ENCODE measurements around the gene XYLT1. TPM values are rescaled to one million over a fixed set of nuclear protein-coding genes. Genes with fewer than 3 reads are reported as not detected.
A peak's percentile ranks its signal among the peaks of the same experiment; 100 is the strongest.

The XYLT1 gene
- total RNA-seq, 1 donor from 2014 or later = 12.3 TPM

DNA sequence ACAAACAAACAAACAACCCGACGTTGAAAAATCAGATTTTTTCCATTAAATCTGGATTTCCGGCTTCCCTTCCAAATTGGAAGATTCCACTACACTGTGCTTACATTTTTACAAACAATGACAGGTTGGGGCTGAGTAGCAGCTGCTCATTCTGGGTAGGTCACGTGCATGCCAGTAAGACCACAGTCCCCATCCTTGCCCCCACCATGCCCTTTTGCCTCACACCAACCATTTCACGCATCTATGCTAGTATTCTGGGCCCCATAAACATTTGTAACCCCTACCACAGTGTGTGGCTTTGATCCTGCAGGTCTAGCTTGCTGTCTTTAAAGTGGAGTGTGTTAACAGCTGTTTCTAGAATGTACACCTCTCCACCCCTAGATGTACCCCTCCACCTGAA is 366.1 kb downstream of the XYLT1 start:
- Mint-ChIP-seq H3K4me1 (ENCODE audit: low read depth) (no peaks in the 10 kb centered on the region), H3K36me3 (ENCODE audit: insufficient read depth) (no peaks in the 10 kb centered on the region), H3K4me3 (ENCODE audit: low read depth) (no peak overlapping the region), H3K27me3 (no peaks in the 10 kb centered on the region), H3K9me3 (ENCODE audit: low read depth) (peaks cover 3% of the 10 kb centered on the region), H3K27ac (peak overlapping the region; percentile 45)
- TF ChIP-seq CTCF (IDR thresholded peaks at IDR 0.05; ENCODE audit: unreplicated experiment) = no peak
- DNase-seq (ENCODE audit: low spot score, unreplicated experiment) = no peak

GRCh38 chr16:17103216-17103615 is 367.5 kb downstream of the XYLT1 start:
- Mint-ChIP-seq H3K9me3 (ENCODE audit: low read depth) (peaks cover 3% of the 10 kb centered on the region), H3K27me3 (no peaks in the 10 kb centered on the region), H3K4me3 (ENCODE audit: low read depth) (no peak overlapping the region), H3K27ac (no peak overlapping the region), H3K36me3 (ENCODE audit: insufficient read depth) (no peaks in the 10 kb centered on the region), H3K4me1 (ENCODE audit: low read depth) (no peaks in the 10 kb centered on the region)
- DNase-seq (ENCODE audit: low spot score, unreplicated experiment) = no peak
- no peak for TF ChIP-seq CTCF (IDR thresholded peaks at IDR 0.05; ENCODE audit: unreplicated experiment)

- H3K27me3 Mint-ChIP-seq = no peaks in the 10 kb centered on the region
- no peak for DNase-seq (ENCODE audit: low spot score, unreplicated experiment)
- H3K4me3 Mint-ChIP-seq (ENCODE audit: low read depth) = no peak overlapping the region
- no peaks in the 10 kb centered on the region for H3K4me1 Mint-ChIP-seq (ENCODE audit: low read depth)
- H3K36me3 Mint-ChIP-seq (ENCODE audit: insufficient read depth) = no peaks in the 10 kb centered on the region
- H3K9me3 Mint-ChIP-seq (ENCODE audit: low read depth) = peaks cover 3% of the 10 kb centered on the region
- no peak overlapping the region for H3K27ac Mint-ChIP-seq
- no peak for TF ChIP-seq CTCF (IDR thresholded peaks at IDR 0.05; ENCODE audit: unreplicated experiment)
Measured at GRCh38 chr16:17101646-17102045, 369.1 kb downstream of the XYLT1 start.

- Mint-ChIP-seq H3K4me1 (ENCODE audit: low read depth) (no peaks in the 10 kb centered on the region), H3K4me3 (ENCODE audit: low read depth) (no peak overlapping the region), H3K36me3 (ENCODE audit: insufficient read depth) (no peaks in the 10 kb centered on the region), H3K9me3 (ENCODE audit: low read depth) (peaks cover 3% of the 10 kb centered on the region), H3K27ac (no peak overlapping the region), H3K27me3 (no peaks in the 10 kb centered on the region)
- no peak for DNase-seq (ENCODE audit: low spot score, unreplicated experiment)
- no peak for TF ChIP-seq CTCF (IDR thresholded peaks at IDR 0.05; ENCODE audit: unreplicated experiment)
Measured at GRCh38 chr16:17098685-17099084, 372.1 kb downstream of the XYLT1 start.

- DNase-seq (ENCODE audit: low spot score, unreplicated experiment) = no peak
- Mint-ChIP-seq H3K36me3 (ENCODE audit: insufficient read depth) (no peaks in the 10 kb centered on the region), H3K9me3 (ENCODE audit: low read depth) (peaks cover 3% of the 10 kb centered on the region), H3K4me1 (ENCODE audit: low read depth) (peaks cover 10% of the 10 kb centered on the region), H3K27ac (no peak overlapping the region), H3K27me3 (no peaks in the 10 kb centered on the region), H3K4me3 (ENCODE audit: low read depth) (no peak overlapping the region)
- no peak for TF ChIP-seq CTCF (IDR thresholded peaks at IDR 0.05; ENCODE audit: unreplicated experiment)
Measured at GRCh38 chr16:17084130-17084529, 386.6 kb downstream of the XYLT1 start.
